ENCODE measurements around the gene ZNF846. TPM values are rescaled to one million over a fixed set of nuclear protein-coding genes. Genes with fewer than 3 reads are reported as not detected.
A peak's percentile ranks its signal among the peaks of the same experiment; 100 is the strongest.

Gene ZNF846
- total RNA-seq, 1 donor from 2014 or later, result 7.7 TPM

DNA sequence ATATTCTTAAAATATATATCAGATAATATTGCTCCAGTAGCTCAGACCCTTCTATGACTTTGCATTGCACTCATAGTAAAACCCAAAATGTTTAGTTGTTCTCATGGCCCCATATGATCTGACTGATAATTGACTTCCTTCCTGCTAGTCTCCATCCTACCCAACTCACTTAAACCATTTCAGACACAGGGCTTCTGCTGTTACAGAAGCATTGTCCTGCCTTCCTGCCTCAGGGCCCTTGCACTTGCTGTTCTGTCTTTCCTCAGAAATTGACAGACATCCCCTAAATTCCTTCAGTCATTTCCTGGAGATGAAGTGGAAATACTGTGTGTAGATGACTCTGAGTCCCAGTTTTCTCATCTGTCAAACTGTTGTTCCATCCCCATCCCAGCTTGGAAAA, 30.6 kb upstream of the ZNF846 start:
- no peak overlapping the region for H3K4me3 ChIP-seq (ENCODE audit: low read depth, low read length)
- DNase-seq (ENCODE audit: low read depth), result no peak
- TF ChIP-seq, protein P1, sequence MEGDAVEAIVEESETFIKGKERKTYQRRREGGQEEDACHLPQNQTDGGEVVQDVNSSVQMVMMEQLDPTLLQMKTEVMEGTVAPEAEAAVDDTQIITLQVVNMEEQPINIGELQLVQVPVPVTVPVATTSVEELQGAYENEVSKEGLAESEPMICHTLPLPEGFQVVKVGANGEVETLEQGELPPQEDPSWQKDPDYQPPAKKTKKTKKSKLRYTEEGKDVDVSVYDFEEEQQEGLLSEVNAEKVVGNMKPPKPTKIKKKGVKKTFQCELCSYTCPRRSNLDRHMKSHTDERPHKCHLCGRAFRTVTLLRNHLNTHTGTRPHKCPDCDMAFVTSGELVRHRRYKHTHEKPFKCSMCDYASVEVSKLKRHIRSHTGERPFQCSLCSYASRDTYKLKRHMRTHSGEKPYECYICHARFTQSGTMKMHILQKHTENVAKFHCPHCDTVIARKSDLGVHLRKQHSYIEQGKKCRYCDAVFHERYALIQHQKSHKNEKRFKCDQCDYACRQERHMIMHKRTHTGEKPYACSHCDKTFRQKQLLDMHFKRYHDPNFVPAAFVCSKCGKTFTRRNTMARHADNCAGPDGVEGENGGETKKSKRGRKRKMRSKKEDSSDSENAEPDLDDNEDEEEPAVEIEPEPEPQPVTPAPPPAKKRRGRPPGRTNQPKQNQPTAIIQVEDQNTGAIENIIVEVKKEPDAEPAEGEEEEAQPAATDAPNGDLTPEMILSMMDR (conservative IDR thresholded peaks at IDR 0.05; ENCODE audit: low read depth, low read length), result no peak

- H3K4me3 ChIP-seq (ENCODE audit: low read depth, low read length), result no peak overlapping the region
- TF ChIP-seq, protein P1 (conservative IDR thresholded peaks at IDR 0.05; ENCODE audit: low read depth, low read length), result no peak
- no peak for DNase-seq (ENCODE audit: low read depth)
Observed at GRCh38 chr19:9797871-9798270, 29.3 kb upstream of the ZNF846 start.

DNA sequence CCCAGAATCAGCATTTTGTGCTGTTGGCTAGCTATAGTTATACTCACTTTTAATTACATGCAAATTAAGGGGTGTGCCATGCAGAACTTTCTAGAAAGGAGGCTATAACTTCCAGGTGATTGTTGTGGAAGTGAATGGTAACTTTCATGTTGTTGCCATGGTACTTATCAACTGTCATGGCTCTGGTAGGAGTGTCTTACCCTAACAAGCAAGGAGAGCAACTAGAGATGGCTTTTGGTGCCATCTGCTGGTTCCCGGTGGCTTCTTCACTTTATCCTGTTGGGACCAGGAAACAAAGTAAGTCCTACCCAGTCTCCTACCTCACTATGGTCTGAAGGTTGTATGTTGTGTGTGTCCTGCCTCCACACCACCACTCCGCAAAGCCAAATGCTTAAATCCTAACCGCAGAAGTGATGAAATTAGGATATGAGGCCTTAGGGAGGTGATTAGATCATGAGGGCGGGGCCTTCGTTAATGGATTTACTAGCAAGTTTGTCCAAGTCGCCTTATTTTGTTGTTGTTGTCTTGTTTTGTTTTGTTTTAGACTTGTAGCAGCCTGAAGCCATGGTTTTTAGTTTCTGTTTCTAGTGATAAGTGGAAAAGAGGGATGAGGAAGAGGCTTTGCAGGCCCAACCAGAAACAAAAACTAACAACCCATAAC, 27.7 kb upstream of the ZNF846 start:
- DNase-seq (ENCODE audit: low read depth), result peak; percentile 64
- no peak overlapping the region for H3K4me3 ChIP-seq (ENCODE audit: low read depth, low read length)
- TF ChIP-seq, protein P1 (conservative IDR thresholded peaks at IDR 0.05; ENCODE audit: low read depth, low read length), result peak; percentile 95

DNA sequence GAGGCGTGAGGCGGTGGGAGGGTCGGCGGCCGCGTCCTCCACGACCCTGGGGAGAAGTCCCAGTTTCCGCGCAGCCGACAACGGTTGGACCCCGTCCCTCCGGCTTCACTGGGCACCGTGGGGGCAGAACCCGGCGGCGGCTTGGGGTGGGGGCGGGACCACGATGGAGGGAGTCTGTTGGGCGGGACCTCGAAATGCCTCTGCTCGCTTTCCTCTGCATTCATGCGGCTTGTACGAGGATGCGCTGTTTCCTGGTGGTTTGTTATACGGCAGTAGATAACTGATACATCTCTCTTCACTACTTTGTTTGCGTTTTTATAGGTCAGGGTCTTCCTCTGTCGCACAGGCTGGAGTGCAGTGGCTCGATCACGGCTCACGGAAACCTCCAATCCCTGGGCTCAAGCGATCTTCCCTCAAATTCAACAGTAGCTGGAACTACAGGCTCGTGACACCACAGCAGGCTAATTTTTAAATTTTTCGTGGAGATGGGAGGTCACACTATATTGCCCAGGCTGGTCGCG, 24.6 kb upstream of the ZNF846 start:
- H3K4me3 ChIP-seq (ENCODE audit: low read depth, low read length), result peak overlapping the region; percentile 87
- TF ChIP-seq, protein P1 (conservative IDR thresholded peaks at IDR 0.05; ENCODE audit: low read depth, low read length), result no peak
- no peak for DNase-seq (ENCODE audit: low read depth)

GRCh38 chr19:9792206-9793070, 23.9 kb upstream of the ZNF846 start:
- H3K4me3 ChIP-seq (ENCODE audit: low read depth, low read length), result peak overlapping the region; percentile 87
- TF ChIP-seq, protein P1 (conservative IDR thresholded peaks at IDR 0.05; ENCODE audit: low read depth, low read length), result no peak
- DNase-seq (ENCODE audit: low read depth), result peak; percentile 54

DNA sequence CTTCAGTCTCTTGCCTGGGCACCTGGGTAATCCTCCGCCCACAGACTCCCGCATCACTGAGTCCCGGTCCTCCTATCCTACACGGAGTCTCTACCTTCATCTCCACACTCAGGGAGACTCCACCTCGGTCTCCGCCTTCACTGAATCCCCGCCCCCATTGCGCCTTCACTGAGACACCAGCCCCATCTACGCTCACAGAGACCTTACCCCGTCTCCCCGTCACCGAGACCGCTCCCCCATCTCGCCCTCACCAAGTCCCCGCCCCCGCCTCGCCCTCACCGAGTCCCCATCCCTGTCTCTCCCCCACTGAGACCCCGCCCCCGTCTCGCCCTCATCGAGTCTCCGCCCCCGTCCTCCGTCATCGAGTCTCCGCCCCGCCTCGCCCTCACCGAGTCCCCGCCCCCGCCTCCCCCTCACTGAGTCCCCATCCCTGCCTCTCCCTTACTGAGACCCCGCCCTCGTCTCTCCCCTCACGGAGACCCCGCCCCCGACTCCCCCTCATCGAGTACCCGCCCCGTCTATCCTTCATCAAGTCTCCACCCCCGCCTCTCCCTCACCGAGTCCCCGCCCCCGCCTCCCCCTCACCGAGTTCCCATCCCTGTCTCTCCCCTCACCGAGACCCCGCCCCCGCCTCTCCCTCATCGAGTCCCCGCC, 23.1 kb upstream of the ZNF846 start:
- H3K4me3 ChIP-seq (ENCODE audit: low read depth, low read length), result peak overlapping the region; percentile 69
- TF ChIP-seq, protein P1 (conservative IDR thresholded peaks at IDR 0.05; ENCODE audit: low read depth, low read length), result no peak
- peak; percentile 75 for DNase-seq (ENCODE audit: low read depth)

Measured in epithelial cell of proximal tubule (primary cell).